Measurements from ENCODE around the gene TUBGCP6. TPM values are rescaled to one million over a fixed set of nuclear protein-coding genes. Genes with fewer than 3 reads are reported as not detected.

Gene TUBGCP6
- total RNA-seq, 4 donors from 2014 or later, result 20.3 to 44.3 (median 32.2) TPM

GRCh38 chr22:50179937-50180726 lies 64.7 kb downstream of the TUBGCP6 start:
- DNase-seq, result no peak
- H3K27me3 ChIP-seq, result peaks cover 0 to 35% (median 0%) of the 10 kb centered on the region in 4 donors
- no peaks in the 10 kb centered on the region for H3K36me3 ChIP-seq
- no peak overlapping the region for H3K4me3 ChIP-seq
- TF ChIP-seq CTCF (IDR thresholded peaks at IDR 0.05) (no peak), POLR2A (IDR thresholded peaks at IDR 0.05) (no peak)
- WGBS, 2 donors, result 55 to 75% methylated on average over 20 to 38 of the region's 39 CpGs
- no peak overlapping the region for H3K27ac ChIP-seq
- intact Hi-C loops (cut with DNase I), result no loop called here
- H3K9me3 ChIP-seq, result no peaks in the 10 kb centered on the region
- H3K4me1 ChIP-seq, result peaks cover 19 to 32% (median 22%) of the 10 kb centered on the region in 3 donors

DNA sequence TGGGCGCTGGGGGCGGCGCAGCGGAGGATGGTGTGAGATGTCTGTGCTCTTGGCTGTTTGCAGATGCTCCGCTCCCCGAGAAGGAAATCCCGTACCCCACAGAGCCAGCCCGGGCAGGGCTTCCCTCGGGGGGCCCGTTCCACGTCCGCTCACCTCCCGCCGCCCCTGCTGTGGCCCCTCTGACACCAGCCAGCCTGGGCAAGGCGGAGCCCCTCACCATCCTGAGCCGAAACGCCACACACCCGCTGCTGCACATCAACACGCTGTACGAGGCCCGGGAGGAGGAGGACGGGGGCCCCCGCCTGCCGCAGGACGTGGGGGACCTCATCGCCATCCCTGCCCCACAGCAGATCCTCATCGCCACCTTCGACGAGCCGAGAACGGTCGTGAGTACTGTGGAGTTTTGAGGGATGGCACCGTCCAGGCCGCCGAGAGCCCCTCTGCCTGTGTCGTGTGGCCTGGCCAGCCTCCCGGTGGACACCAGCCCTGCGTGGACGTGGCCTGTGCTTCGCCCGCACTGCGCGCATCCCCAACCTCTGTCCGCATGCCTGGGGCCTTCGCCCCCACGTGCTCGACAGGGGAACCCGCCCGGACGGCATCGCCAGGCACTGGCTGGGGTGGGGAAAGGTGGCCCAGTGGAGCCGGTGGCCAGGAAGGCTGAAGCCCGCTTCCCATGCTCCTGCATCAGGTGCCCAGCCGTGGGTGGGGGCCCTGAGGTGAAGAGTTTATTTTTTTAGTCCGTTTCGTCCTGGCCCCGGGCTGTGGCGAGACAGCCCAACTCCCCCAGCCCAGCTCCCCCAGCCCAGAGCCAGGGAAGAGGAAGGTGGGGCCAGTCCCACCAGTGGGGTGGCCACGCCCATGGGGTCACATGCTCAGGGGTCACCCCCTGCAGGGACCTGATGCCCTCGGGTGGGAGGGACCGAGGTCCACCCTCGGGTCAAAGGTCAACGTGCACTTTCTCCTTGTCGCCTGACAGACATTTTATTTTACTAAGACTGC lies 65.7 kb downstream of the TUBGCP6 start:
- no peak for DNase-seq
- TF ChIP-seq CTCF (IDR thresholded peaks at IDR 0.05) (no peak), POLR2A (IDR thresholded peaks at IDR 0.05) (no peak)
- intact Hi-C loops (cut with DNase I), result no loop called here

GRCh38 chr22:50178471-50178864 lies 66.4 kb downstream of the TUBGCP6 start:
- 83 to 92% methylated on average over 1 to 5 of the region's 22 CpGs for WGBS, 2 donors
- no peak for DNase-seq
- H3K4me1 ChIP-seq, result peaks cover 6 to 15% (median 9%) of the 10 kb centered on the region in 3 donors
- intact Hi-C loops (cut with DNase I), result no loop called here
- no peak overlapping the region for H3K27ac ChIP-seq
- peaks cover 0 to 47% (median 0%) of the 10 kb centered on the region in 4 donors for H3K27me3 ChIP-seq
- TF ChIP-seq POLR2A (IDR thresholded peaks at IDR 0.05), result no peak
- TF ChIP-seq CTCF (IDR thresholded peaks at IDR 0.05), result no peak
- no peaks in the 10 kb centered on the region for H3K36me3 ChIP-seq
- no peaks in the 10 kb centered on the region for H3K9me3 ChIP-seq
- no peak overlapping the region for H3K4me3 ChIP-seq

More for the DNA sequence above, 65.7 kb downstream of the TUBGCP6 start:
- H3K4me1 ChIP-seq, result peaks cover 12 to 22% (median 13%) of the 10 kb centered on the region in 3 donors
- H3K9me3 ChIP-seq, result no peaks in the 10 kb centered on the region
- H3K27me3 ChIP-seq, result peaks cover 0 to 41% (median 0%) of the 10 kb centered on the region in 4 donors
- H3K4me3 ChIP-seq, result no peak overlapping the region
- WGBS, 2 donors, result 69 to 93% methylated on average over 8 to 15 of the region's 64 CpGs
- H3K27ac ChIP-seq, result no peak overlapping the region
- H3K36me3 ChIP-seq, result no peaks in the 10 kb centered on the region

GRCh38 chr22:50177537-50178470 lies 67.0 kb downstream of the TUBGCP6 start:
- DNase-seq, result no peak
- 92 to 97% methylated on average over 18 to 30 of the region's 98 CpGs for WGBS, 2 donors
- Histone ChIP-seq H3K4me3 (no peak overlapping the region), H3K27me3 (peaks cover 0 to 52% (median 0%) of the 10 kb centered on the region in 4 donors), H3K27ac (no peak overlapping the region), H3K36me3 (no peaks in the 10 kb centered on the region), H3K4me1 (peaks cover 0 to 8% (median 5%) of the 10 kb centered on the region in 3 donors), H3K9me3 (no peaks in the 10 kb centered on the region)
- intact Hi-C loops (cut with DNase I), result no loop called here
- TF ChIP-seq CTCF (IDR thresholded peaks at IDR 0.05), result no peak
- TF ChIP-seq POLR2A (IDR thresholded peaks at IDR 0.05), result no peak

All from esophagus squamous epithelium (tissue), 5 donors.